Right kidney (tissue), 1 donor: ENCODE data around the gene LCOR.

Experiments used
- DNase-seq: peaks from one replicate; pipeline ENCODE4 v3.0.0-alpha.2; 2016

The LCOR gene

DNA sequence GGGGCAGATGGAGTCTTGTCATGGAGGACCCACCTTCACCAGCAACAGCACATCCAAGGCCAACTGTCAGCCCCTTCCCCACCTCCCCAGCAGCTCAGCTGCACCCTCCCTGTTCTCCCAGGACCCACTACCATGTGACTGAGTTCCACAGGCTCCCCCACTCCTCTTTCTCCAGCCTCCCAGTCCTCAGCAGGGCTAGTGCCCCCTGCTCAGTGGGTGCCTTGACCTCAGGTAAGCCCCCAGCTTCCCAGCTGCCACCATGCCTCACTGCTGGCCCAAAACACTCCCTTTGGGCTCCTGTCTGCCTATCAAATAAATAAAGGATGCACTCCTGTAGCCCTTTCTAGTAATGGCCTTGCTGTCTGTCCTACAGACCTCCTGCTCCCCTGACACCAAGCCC, 179.3 kb downstream of the LCOR start:
- DNase-seq, result no peak

DNA sequence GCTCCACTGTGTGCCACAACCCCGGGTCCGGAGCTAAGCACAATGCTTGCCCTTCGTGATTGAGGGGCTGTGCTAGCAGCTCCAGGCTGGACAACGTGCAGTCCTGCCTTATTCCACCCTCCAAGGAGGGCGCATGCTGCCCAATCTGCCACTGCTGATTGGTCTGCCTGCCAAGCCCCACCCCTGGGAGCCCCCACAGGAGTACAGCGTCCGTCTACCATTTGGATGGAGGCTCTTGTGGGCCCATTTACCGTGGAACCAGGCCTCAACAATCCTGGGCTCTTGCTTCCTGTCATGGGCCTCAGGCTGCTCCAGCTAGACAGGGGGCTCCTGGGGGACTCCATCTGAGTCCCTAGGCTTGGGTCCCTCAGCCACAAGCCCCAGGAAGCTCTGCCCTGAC, 180.4 kb downstream of the LCOR start:
- DNase-seq, result no peak

DNA sequence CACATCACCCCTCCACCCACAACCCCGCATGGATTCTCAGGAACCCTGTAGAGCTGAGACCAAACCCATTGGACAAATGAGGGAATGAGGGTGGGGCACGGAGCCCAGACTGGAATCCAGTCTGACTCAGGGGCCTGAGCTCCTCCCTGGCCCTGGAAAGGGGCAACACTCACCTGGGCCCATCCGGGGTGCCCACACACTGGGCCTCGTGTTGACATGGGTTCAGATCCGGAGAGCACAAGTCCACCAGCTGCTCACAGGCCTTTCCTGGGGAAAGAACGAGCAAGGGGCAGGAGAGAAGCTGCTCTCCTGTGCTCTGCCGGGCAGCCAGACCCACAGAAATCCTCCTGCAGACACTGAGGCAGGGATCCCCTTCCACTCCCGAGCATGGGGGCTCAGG, 181.5 kb downstream of the LCOR start:
- DNase-seq, result no peak

DNA sequence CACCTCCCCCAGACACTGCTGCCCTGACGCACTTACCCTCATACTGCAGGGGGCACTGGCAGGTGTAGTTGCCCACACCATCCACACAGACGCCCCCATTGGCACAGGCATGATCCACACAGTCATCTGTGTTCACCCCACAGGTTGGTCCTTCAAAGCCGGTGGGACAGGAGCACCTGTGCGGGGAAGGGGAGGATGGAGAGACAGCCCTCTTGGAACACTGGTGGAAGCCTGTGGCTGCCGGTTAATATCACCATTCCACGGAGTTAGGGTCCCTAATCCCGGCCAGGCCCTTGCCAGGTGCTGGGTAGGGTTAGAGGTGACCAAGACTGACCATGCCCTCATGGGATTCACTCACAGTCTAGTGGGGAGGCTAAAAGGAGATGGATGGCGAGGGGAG, 181.9 kb downstream of the LCOR start:
- DNase-seq, result no peak

DNA sequence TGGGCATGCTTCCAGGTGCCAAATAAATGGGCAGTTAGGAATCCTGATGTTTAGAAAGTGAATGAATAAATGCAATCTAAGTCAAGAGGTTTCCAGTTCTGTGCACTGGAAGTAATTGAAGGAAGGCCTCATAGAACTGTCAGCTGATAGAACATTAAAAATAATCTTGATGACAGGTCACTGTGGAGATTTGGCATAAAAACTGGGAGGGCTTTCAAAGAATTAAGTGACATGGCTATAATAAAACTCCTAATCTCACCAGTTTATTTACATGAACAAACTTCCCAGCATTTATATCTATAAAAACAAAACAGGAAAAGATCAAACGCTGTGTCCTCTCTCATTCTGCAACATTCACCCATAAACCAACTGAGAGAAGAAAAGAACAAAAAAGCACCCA, 183.1 kb downstream of the LCOR start:
- DNase-seq, result no peak

- DNase-seq, result no peak
Observed at GRCh38 chr10:97016728-97017473, 184.8 kb downstream of the LCOR start.

DNA sequence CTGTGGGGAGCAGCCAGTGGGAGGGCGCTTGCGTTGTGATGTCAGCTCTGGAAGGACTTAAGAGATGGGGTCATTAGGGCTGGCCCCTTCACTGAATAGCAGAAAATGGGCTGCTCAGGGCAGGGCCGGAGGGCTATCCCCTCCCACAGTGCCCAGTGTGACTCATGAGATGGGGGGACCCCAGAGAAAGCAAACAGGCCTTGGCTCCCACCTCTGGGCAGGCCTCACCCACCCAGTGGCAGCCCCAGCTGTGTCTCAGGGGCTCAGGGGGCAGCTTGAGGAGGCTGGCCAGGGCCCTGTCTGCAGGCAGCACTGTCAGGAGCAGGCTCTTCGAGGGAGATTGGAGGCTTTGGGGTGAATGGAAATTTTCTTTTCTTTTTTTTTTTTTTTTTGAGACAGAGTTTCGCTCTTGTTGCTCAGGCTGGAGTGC, 185.4 kb downstream of the LCOR start:
- DNase-seq, result no peak

DNA sequence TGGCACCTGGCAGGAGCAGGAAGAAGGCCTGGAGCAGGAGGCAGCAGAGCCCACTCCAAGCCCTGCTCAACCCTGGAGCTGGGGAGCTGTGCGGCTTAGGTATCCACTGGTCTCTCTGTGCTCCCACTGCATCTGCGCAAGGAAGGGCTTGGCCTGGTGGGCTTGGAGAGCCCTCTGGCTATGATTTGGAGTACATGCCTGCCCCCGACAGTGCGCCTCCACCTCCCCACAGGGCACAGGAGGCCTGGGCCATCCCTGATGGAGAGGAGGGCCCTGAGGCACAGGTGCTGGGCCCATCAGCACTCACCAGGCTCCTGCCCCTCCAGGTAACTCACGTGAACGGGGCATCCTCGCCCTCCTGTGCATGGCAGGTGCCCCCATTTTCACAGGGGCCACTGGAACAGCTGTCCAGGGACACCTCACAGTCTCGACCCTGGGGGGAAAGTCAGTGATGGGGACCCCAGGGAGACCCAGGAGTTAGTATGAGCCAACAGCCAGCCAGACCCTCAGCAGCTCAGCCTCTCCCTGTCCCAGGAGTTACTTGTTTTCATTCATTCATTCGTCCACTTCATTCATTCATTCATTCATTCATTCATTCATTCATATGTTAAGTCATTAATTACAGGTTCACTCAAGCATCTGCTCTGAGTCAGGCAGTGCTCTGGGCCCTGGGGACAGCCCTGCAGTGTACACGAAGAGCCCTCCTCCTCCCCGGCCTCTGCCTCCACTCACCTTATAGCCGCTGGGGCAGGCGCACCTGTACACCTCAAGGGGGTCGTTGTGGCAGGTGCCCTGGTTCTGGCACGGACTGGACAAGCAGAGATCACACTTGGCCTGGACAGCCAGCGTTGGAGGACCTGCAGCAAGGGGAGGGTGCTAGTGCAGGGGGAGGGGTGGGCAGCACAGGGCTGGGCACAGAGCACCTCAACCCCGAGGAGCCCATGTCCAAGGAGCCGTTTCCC, 186.4 kb downstream of the LCOR start:
- no peak for DNase-seq

DNA sequence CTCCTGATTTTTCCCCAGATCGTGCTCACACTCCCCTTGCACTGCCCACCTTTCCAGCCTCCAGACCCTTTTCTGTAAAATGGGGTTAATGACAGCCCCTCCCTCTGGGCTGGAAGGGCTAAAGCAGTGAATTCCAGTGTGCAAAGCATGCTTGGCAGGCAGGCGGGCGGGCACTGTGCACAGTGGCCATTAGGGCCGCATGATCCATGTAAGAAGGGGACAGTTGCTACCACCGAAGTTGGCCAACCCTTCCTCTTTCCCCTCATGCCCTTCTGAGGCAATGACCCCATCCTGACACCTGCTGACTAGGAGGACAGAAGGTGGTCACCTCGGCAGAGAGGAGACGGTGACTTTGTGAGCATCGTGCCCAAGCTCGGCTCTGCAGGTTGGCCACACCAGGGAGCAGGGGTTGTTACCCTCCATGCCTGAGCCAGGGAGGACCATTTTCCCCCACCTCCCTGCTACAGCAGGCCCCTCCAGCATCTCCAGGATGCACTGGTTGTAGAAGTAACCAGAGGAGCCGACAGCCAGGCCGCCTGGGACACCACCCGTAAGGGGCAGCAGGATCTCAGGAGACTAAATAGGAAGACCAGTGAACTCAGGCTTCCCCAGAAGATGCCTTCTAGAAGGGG, 187.2 kb downstream of the LCOR start:
- no peak for DNase-seq

DNA sequence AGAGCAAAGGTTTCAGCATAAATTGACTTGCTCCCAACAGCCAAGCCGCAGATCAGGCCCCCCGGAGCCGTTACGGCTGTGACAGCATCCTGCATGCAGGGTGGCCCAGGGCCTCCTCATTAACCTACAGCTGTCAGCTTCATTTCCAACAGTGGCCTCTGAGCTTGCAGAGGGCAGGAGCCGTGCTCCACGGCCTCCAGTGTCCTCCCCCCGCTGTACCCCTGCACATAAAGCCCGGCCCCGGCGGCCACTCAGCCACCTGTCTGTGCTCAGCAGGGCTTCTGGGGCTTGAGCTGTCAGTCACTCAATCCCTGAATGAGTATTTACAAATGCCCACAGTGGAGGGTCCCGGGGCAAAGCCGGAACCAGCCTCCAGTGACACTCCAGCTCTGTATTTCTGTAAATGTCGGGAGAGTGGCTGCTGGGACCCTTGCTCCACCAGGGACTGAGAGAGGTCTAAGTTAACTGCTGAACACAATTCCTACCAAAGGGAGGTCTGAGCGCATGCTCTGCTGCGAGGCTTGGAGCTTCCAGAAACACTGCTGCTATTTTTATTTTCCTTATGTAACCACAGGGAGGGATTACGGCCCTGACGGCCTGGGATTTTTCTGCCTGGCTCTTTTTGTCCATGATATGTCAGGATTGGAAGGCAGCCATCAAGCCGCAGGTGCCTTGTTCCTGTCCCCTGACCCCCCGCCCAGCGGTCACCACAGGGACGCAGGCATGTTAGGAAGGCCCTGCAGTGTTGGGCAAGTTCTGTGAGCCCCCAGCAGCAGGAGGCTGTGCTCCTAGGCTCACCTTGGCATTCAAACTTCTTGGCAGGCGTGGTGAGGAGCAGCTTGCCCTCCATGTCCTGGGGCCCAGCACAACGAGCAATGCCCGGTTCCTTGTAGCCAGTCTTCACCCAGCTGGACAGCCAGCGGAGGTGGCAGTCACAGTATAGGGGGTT, 188.6 kb downstream of the LCOR start:
- DNase-seq, result no peak

DNA sequence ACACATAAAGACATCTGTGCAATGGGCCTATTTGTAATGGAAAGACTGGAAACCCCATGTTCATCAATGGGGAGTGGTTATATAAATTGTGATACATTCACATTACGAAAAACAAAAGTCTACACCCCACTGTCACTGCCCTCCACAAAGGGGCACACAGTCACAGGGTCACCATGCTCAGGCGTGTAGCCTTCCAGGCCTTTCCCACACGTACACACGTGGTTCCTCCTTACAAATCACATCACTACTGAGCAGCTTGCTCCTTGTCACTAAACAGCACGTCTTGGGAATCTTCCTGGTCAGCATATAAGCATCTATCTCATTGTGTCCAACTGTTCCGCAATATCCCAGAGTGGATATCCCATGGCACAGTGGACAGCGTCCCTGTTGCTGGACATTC, 190.5 kb downstream of the LCOR start:
- no peak for DNase-seq

DNA sequence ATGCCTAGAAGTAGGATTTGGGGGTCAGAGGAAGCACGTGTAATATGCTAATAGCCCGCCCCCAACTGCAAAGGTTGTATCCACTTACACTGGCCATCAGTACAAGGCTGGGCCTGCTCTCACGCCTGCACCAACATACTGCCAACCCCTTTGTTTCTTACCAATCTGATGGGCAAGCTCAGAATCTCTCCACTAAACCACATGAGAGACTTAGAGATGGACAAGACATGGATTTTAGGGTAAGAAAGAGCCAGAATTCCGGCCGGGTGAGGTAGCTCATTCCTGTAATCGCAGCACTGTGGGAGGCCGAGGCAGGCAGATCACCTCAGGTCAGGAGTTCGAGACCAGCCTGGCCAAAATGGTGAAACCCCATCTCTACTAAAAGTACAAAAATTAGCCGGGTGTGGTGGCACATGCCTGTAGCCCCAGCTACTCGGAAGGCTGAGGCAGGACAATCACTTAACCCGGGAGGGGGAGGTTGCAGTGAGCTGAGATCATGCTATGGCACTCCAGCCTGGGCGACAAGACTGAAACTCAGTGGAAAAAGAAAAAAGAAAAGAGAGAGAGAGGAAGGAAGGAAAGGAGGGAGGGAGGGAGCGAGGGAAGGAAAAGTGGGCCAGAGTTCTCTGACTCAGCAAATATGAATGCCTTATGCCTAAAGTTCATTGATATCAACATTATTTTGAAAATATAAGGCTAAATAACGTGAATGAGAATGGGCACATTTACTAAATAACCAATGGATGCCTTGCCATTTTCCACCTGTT, 191.5 kb downstream of the LCOR start:
- DNase-seq, result no peak

GRCh38 chr10:97024168-97025073, 192.3 kb downstream of the LCOR start:
- DNase-seq, result no peak

GRCh38 chr10:97025613-97026242, 193.6 kb downstream of the LCOR start:
- DNase-seq, result peak; percentile 21

DNA sequence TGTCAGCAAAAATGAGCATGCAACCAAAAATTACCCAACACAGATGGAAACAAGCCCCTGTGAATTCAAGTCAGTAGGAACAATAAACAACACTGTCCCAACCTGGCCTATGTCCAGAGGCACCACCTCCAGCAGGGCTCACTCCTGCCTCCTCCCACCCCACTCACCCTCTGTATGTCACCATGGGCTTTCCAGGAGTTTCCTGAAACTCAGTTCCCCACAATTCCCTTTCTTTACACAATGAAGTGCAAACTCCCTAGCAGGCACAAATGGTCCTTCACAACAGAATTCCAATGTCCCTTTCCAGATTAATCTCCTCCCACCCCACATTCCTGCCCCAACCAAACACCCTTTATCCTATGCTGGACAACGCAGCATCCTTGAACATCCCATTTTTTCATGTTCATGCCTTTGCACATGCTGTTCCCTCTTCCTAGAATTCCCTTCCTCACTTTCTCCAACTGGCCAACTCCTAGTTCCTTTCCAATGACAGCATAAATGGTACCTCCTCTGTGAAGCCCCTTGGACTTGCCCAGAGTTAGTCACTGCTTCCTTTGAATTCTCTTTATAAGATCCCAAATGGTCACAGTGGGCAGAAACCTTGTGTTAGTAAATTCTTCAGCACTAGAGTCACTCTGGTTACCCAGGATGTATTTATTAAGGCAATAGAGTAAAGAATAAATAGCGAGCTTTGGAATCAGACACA, 196.2 kb downstream of the LCOR start:
- no peak for DNase-seq

DNA sequence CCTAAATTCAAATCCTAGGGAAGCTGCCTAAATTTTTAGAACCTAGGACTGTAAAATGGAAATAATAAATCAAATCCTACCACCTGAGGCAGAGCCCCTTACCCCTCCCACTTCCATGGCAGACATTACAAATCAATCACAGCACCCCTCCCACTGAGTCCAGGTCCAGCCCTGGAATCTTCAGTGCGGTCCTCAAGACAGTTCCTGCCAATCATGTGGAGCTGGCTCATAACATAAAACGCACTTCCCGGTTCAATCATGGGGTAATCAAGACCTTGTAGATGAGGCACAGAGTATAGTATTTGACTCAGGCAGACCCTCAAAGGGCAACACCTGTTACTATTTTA, 196.7 kb downstream of the LCOR start:
- no peak for DNase-seq

DNA sequence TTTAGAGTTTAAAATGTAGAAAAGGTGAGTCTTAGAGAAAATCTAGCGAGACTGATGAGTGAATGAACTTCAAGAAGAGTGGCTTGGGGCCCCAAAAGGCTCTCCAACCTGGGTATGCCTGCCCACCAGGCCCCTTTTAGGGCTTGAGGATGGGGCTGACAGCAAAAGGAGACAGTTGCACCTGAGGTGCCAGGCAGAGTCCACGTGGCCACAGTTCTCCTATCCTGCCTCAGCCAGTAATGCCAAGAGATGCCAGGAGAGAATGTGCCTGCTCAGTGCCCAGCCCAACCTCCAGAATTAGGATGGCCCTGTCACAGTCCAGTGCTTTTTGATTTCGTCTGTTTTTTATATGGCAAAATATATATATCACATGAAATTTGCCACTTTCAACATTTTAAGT, 197.2 kb downstream of the LCOR start:
- DNase-seq, result no peak

- DNase-seq, result no peak
Observed at GRCh38 chr10:97030894-97031293, 198.8 kb downstream of the LCOR start.

- DNase-seq, result no peak
Observed at GRCh38 chr10:97031459-97031858, 199.4 kb downstream of the LCOR start.
